HEK293 (cell line): ENCODE measurements around the gene MIA2.

Experiments used
- KLF16 ChIP-seq: fragments of 450-650 bp; formaldehyde crosslinking; IDR thresholded peaks from 2 replicates; pipeline ENCODE4 v1.5.1; 2017; ENCODE audit warnings: missing biosample characterization, missing genetic modification characterization
- REPIN1 ChIP-seq: fragments of 450-650 bp; formaldehyde crosslinking; IDR thresholded peaks from 2 replicates; pipeline ENCODE4 v1.5.1; 2017; ENCODE audit warnings: missing biosample characterization, missing genetic modification characterization, low read depth
- ZBTB17 ChIP-seq: fragments of 450-650 bp; formaldehyde crosslinking; IDR thresholded peaks from 2 replicates; pipeline ENCODE4 v1.5.1; 2016; ENCODE audit warnings: missing biosample characterization, missing genetic modification characterization
- ZFHX2 ChIP-seq: fragments of 450-650 bp; formaldehyde crosslinking; conservative IDR thresholded peaks from 2 replicates; pipeline ENCODE4 v1.5.1; 2016; ENCODE audit warnings: missing biosample characterization, missing genetic modification characterization
- ZNF350 ChIP-seq: fragments of 450-650 bp; formaldehyde crosslinking; IDR thresholded peaks from 2 replicates; pipeline ENCODE4 v1.5.0; 2017; ENCODE audit warnings: missing biosample characterization, mild to moderate bottlenecking, missing genetic modification characterization
- ZNF416 ChIP-seq: fragments of 450-650 bp; formaldehyde crosslinking; IDR thresholded peaks from 2 replicates; pipeline ENCODE4 v1.5.1; 2016; ENCODE audit warnings: missing biosample characterization, missing genetic modification characterization
- ZNF629 ChIP-seq: fragments of 450-650 bp; formaldehyde crosslinking; IDR thresholded peaks from 2 replicates; pipeline ENCODE4 v1.5.1; 2017; ENCODE audit warnings: missing biosample characterization, missing genetic modification characterization
- ZNF670 ChIP-seq: fragments of 450-650 bp; formaldehyde crosslinking; IDR thresholded peaks from 2 replicates; pipeline ENCODE4 v1.5.1; 2016; ENCODE audit warnings: missing biosample characterization, missing genetic modification characterization, low read depth
- ZNF791 ChIP-seq: fragments of 450-650 bp; formaldehyde crosslinking; IDR thresholded peaks from 2 replicates; pipeline ENCODE4 v1.5.1; 2016; ENCODE audit warnings: missing biosample characterization, missing genetic modification characterization
- TF ChIP-seq, protein P1 (sequence below): fragments of 450-650 bp; formaldehyde crosslinking; IDR thresholded peaks from 2 replicates; pipeline ENCODE4 v1.5.1; 2016; ENCODE audit warnings: missing biosample characterization, missing genetic modification characterization
- TF ChIP-seq, protein P2 (sequence below): fragments of 450-650 bp; formaldehyde crosslinking; IDR thresholded peaks from 2 replicates; pipeline ENCODE4 v1.5.1; 2016; ENCODE audit warnings: missing biosample characterization, missing genetic modification characterization

DNA sequence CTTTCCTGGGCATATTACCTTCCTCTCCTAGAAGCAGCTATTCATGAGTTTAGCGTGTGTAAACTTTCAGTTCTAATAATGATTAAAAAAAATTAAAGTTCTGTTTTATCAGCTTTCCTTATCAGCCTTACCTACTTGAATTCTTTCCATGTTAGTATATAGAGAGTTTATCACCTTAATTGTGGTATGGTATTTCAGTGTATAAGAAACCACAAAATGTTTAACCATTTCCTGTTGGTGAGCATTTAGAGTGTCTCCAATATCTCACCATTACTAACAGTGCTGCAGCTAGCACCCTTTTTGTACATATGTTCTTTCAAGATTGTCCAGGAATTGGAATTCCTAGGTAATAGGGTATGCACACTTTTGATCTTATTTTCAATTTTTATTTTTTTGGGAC lies 109.1 kb downstream of the MIA2 start:
- TF ChIP-seq ZNF791 (tag by site-specific recombination) (no peak), ZNF670 (tag by site-specific recombination) (no peak), ZNF350 (tag by site-specific recombination) (no peak), ZBTB17 (no peak), KLF16 (tag by site-specific recombination) (no peak), ZNF416 (tag by site-specific recombination) (no peak), ZFHX2 (no peak), ZNF629 (tag by site-specific recombination) (no peak), REPIN1 (no peak)
- TF ChIP-seq, protein P1, sequence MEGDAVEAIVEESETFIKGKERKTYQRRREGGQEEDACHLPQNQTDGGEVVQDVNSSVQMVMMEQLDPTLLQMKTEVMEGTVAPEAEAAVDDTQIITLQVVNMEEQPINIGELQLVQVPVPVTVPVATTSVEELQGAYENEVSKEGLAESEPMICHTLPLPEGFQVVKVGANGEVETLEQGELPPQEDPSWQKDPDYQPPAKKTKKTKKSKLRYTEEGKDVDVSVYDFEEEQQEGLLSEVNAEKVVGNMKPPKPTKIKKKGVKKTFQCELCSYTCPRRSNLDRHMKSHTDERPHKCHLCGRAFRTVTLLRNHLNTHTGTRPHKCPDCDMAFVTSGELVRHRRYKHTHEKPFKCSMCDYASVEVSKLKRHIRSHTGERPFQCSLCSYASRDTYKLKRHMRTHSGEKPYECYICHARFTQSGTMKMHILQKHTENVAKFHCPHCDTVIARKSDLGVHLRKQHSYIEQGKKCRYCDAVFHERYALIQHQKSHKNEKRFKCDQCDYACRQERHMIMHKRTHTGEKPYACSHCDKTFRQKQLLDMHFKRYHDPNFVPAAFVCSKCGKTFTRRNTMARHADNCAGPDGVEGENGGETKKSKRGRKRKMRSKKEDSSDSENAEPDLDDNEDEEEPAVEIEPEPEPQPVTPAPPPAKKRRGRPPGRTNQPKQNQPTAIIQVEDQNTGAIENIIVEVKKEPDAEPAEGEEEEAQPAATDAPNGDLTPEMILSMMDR (tag by site-specific recombination), result no peak
- TF ChIP-seq, protein P2, sequence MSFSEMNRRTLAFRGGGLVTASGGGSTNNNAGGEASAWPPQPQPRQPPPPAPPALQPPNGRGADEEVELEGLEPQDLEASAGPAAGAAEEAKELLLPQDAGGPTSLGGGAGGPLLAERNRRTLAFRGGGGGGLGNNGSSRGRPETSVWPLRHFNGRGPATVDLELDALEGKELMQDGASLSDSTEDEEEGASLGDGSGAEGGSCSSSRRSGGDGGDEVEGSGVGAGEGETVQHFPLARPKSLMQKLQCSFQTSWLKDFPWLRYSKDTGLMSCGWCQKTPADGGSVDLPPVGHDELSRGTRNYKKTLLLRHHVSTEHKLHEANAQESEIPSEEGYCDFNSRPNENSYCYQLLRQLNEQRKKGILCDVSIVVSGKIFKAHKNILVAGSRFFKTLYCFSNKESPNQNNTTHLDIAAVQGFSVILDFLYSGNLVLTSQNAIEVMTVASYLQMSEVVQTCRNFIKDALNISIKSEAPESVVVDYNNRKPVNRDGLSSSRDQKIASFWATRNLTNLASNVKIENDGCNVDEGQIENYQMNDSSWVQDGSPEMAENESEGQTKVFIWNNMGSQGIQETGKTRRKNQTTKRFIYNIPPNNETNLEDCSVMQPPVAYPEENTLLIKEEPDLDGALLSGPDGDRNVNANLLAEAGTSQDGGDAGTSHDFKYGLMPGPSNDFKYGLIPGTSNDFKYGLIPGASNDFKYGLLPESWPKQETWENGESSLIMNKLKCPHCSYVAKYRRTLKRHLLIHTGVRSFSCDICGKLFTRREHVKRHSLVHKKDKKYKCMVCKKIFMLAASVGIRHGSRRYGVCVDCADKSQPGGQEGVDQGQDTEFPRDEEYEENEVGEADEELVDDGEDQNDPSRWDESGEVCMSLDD (tag by site-specific recombination), result no peak
